ENCODE data around the gene GPD1L.
A peak's percentile ranks its signal among the peaks of the same experiment; 100 is the strongest.

GPD1L gene

DNA sequence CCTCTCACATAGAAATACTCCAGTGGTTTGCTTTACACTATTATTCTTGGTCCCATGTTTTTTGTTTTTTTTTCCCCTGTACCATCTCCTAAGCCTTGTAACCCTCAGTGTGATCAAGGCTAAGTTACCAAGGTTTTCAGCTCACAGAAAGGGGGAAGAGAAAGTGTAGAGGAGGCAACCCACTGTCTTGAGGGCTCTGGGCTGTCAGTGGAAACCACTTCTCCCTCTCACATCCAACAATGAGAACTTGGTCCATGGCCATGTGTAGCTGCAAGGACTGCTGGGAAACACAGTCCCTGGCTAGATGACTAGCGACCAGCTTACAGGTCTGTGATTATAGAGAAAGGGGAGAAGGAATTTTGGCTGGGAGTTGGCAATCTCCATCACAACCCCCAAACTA lies 30.3 kb downstream of the GPD1L start:
- no peak for DNase-seq (ENCODE audit: low spot score)

DNA sequence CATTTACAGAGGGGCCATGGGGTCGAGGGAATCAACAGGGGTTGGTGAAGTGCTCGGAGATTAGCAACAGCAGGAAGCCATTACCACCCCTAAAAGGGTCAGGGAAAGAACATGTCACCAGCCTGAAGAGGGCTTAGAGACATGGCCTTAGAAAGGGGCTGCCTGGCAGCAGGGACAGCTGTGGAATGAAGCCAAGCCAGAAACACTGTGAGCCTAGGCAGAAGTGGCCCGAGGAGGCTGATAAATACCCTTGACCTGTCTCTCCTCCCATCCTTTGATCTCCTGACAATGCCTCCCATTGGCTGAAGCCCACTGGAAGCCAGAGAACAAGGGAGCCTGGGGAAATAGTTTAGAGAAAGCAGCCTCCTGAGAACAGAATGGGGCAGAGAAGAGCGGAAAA lies 31.4 kb downstream of the GPD1L start:
- no peak for DNase-seq (ENCODE audit: low spot score)

DNA sequence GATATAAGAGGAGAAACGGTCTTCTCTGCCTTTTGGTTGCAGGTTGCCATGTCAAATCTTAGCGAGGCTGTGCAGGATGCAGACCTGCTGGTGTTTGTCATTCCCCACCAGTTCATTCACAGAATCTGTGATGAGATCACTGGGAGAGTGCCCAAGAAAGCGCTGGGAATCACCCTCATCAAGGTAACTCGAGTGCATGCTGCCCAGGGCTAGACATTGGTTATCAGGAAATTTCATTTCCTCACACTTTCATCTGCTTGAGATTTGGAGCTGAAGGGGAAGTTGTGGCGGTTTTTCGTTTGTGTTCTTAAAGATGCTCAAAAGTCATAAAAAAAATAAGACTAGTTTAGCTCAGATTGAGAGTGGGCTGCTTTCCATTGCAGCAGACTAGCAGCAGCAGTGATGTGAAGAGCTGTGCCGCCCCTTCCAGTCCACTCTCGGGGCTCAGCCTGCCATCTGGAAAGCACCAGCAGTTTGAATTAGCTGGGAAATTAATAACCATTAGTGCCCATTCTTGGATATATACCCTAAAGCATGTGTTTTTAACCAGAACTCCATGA lies 32.2 kb downstream of the GPD1L start:
- DNase-seq (ENCODE audit: low spot score) = no peak

DNA sequence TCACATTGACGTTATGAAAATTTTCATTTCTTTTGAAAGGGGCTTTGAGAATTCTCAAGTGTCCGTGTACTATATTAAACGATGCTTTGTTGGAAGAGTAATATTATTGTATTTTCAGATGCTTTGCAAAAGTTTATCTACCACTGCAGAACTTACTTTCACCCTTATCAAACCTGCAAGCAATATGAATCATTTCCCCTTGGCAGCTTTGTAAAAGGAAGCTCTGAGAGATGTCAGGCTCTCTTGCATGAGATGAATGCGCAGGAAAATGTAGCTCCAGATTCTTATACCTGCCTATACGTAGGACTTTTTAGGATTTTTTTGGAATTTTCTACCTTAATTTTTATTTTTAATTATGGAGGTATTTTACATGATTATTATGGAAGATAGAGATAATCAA lies 34.5 kb downstream of the GPD1L start:
- DNase-seq (ENCODE audit: low spot score) = no peak

DNA sequence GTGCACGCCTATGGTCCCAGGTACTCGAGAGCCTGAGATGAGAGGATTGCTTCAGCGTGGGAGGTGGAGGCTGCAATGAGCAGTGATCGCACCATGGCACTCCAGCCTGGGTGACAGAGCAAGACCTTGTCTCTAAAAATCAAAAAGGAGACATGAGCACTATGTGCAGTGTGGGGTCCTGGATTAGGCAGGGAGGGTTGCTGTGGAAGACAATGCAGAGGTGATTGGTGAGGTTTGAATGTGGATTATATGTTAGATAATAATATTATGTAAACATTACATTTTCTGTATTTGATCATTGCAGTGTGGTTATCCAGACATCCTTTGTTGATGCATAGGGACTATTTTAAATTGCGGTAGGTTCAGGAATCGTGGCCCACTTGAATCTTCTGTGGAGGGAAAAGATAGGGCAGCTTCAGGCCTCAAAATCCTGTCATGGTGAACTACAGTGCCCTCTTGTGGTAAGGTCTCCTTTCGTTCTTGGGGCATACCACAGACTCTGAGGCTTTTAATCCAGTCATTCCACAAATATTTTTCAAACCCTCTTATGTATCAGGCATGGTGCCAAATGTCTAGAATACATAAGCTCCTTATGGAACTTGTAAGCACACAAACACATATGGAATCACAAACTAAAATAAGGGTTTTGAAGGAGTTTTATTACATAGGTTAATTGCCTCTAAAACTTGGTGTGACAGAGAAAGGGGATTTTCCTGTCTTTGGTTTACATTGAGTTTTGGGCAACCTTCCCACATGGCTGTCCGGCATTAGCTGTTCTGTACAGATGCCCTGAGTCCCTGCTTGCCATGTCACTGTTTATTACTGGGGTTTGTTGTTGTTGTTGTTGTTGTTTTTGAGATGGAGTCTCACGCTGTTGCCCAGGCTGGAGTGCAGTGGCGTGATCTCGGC lies 37.7 kb downstream of the GPD1L start:
- DNase-seq (ENCODE audit: low spot score) = peak; percentile 94

DNA sequence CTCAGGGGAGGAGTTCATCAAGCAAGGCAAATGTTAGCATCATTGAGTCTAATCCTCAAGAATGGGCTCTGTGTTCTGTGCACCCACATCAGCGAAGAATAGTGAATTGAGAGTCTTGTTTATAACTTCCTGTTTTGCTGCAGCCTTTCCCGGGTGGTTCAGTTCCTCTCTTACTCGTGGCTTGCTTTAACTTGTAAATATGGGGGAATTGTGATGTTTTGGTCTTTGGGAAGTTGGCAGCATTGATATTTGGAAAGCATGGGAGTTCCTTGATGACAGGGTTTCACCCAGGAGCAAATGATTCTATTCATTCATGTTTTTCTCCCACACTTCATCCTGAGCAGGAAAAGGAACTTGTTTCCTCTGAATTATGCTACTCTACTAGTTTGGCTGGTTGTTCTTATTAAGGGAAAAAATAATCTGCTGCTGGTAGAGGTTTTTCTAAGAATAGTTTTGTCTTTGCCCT lies 40.4 kb downstream of the GPD1L start:
- no peak for DNase-seq (ENCODE audit: low spot score)

DNA sequence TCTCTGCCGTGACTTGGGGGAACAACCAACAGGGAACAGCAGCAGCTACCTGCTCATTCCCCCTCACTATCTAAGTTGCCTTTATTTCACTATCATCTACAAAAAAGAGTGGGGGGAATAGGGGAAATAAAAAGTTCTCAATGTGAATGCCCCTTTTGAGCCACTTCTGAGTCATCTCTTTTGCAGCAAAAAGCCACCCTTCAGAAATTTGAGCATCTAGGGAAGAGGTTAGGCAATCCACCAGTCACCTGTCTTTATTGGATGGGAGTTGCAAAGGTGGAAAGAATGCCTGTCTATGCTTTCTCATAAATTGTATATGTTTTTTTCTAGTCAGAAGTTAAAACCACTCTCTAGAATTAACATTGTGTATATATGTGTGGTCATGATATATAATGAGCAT lies 41.1 kb downstream of the GPD1L start:
- DNase-seq (ENCODE audit: low spot score) = no peak

DNA sequence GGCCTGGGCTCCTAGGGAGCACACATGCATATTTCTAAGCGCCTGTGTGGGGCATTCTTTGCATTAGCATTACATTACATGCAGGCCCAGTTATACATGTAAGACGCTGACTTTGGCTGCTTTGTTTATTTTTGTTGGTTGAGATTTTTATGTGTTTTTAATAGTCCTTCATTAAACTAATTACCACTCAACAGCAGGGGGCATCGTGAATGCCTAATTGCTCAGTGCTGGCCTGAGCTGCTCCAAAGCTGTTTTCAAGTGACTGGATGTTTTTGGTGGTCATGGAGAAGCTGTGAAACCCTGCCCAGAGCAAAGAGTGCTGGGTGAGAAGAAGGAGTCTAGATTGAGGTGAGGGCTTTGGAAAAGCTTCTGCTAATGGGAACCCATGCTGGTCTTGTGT lies 41.5 kb downstream of the GPD1L start:
- DNase-seq (ENCODE audit: low spot score) = no peak

DNA sequence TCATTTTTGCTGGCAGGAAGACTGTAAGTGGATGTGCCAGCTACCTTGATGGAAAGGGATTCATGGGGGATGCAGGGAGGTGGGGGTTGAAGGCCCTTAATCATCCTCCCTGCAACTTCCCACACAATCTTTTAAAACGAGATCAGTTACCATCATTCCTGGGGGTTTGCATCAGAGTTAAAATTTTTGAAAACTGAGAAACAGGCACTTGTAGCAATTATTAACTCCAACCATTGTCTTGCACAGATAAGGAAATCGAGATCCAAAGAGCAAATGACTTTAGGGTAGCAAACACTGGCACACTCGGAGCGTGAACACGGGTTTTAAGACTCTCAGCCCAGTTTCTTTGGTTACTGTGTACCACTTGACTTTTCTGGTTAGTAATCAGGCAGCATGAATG lies 41.9 kb downstream of the GPD1L start:
- DNase-seq (ENCODE audit: low spot score) = no peak

DNA sequence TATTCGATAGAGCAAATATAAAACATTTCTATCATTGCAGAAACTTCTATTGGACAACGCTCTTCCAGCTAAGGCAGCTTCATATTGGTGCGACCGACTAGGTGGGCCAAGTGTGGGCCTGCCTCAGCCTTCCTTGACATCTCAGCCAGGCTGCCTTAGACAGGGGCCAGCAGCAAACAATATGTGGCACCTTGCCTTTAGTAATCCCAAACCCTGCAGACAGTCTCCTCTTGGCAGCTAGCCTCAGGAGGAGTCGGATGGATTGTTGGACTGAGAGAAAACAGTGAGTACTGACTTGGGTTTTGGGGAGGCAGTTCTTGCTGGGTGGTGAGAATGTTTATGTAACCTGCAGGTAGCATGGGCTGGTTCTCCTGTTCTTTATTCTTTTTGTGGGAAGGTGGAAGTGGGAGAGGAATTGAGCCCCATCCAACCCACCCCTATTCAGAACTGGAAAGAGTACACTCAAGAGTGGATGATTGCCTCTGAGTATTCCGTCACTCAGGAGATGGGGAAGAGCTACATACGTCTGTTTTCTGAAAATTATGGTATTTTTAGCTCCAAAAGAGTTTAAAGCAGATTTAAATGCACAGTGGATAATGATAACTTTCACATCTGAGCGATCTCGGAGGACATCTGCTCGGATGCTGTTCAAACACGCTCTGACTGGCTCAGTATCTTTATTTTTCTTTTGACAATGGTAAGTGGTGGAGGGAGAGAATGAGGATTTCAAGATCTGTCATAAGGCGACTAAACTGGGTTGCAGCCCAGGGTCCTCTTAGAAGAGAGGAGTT lies 47.2 kb downstream of the GPD1L start:
- DNase-seq (ENCODE audit: low spot score) = no peak

DNA sequence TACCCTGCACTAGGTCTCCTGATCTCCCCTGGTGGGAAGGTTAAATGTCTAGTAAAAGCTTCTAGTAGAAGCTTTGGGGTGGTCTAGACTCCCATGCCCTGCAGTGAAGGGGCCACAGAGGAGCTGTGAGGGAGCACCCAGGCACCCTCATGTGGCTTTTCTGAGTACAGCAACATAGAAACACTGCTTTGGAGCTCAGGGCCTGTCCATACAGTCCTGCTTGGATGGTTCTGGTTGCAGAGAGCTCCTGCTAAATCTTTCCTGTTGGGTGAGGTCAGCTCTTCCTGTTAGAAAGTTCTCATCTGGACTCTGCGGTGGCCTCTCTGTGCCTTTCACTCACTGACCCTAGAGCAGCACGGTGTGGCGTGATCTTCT lies 47.8 kb downstream of the GPD1L start:
- DNase-seq (ENCODE audit: low spot score) = no peak

DNA sequence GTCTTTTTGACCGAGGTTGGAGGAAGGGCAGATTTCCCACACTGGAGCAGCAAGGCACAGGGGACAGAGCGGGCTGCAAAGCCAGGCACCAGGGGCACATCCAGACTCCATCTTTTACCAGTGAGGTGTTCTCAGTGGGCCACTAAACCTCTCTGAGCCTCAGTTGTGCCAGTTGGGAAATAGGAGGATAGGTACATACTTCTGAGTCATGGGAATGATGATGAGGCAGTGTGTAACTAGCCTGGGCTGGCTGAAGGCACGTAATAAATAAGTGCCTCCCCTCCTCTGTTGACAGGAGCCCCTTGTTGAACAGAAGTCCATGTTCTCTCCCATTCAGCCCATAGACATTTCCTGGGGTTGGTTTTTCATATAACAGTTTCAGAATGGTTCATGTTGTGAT lies 48.7 kb downstream of the GPD1L start:
- no peak for DNase-seq (ENCODE audit: low spot score)

DNA sequence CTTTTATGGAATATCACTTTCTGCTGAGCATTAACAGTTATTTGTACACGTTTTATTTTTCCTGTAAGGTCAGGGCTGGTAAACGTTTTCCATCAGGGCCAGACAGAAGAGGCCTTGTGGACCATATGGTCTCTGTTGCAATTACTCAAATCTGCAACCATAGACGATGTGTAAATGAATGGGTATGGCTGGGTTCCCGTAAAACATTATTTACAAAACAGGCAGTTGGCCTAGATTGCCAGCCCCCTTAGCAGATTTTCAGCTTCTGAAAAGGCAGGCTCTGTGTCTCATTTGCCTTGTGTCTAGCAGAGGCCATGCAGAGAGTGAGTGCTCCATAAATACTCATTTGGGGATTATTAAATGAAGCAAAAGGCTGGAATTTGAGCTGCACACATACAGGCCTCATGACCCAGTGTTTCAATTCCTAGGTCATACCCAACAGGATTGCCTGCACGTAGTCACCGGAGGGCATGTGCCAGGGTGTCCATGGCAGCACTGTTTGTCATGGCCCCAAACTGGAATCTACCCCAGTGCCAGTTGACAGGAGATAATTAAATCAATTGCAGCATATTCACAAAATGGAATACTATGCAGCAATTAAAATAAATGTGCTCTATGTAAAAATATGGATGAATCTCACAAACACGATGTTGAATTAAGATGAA lies 51.3 kb downstream of the GPD1L start:
- no peak for DNase-seq (ENCODE audit: low spot score)

DNA sequence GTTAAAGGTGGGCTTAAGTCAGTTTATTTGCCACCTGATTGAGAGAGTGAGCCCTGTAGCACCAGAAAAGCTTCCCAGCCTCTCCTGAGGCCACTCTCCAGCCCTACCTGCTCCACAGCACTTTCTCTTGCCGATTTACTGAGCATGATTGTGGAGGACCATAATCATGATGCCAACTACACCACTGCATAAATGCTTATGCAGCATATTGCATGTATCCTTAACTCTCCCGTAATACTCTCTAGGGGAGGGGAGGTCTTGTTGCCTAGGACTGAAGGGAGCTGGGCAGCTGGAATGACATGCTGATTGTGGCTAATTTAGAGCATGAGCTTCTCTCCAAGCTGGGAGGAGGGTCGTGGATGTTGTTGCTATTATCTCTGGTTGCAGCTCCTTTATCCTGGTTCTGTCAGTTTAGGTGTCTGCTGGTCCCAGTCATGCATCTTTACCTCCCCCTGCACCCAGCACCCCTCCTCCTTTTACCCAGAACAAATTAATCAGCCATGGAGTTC lies 54.3 kb downstream of the GPD1L start:
- DNase-seq (ENCODE audit: low spot score) = no peak

DNA sequence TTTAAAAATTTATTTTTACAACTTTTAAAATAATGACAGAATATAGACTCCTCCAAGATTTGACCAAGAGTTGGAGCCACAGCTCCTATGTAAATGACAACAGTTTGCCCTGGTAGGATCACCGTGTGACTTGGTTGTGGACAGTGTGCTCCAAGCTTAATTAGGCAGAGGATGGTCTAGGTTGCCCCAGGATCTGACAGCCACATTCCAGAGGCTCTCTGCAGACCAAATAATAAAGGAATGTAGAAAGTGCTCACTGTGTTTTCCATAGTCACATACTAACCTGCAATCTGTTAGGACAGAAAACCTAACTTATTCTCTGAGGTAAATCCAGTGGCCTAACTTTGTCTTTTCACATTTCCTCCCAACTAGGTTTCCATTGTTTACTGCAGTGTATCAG lies 59.0 kb downstream of the GPD1L start:
- DNase-seq (ENCODE audit: low spot score) = no peak

DNA sequence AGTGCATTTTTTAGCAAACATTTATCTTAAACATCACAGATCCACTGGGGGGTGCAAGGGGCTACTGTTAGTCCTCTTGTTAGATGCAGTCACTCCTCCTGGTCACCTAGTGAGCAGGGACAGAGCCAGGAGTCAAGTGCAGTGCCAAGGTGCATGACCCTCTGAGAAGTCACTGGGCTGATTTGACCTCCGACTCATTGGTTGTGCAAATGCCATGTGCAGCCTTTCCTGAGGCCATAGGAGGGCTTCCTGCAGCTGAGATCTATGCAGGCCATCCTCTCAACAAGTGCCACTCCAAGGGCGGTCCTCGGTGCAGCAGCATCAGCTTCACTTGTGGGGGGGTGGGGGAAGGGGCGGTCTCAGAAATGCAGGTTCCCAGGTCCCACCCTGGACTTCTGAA lies 60.2 kb downstream of the GPD1L start:
- no peak for DNase-seq (ENCODE audit: low spot score)

DNA sequence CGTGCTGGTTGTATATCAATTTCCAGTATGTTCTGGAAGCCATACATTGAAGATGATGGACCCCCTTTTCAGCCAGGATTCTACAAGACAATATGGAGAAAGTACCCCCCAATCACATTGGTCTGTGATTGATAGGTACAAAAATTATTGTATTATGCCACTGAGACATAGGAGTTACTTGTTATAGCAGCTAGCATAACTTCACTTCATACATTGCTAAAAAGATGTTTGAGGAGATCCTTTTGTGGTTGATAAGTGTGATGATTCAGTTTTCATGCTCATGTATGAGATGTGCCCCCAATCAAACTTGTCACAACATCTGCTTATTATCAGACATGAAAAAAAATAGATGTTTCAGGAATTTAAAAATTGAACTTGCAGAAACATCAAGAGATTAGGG lies 66.0 kb downstream of the GPD1L start:
- no peak for DNase-seq (ENCODE audit: low spot score)

DNA sequence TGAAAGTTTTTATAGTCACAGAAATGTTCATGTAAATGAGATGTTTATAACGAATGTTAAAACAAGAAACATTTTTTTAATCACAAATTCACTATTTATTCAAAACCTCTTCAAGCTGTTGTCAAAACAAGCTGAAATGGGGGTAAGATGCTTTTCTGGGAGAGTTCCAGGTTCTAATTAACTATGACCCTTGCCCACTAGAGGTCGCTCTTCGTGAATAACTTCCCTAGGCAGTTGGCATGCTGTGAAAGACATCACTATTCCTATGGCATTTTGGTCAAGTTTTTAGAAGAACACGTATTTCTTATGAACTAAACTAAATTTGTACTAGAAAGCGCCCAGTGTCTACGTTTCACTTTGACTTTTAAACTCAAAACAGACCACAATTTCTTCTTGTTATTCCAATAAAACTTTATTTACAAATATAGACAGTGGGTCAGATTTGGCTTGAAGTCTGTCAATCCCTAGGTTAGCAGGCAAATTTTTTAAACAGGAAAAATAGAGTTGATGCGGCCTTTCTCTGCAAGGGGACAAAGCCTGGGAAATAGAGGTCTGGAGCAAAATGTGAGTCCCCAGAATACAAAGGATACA lies 69.3 kb downstream of the GPD1L start:
- peak; percentile 79 for DNase-seq (ENCODE audit: low spot score)

DNA sequence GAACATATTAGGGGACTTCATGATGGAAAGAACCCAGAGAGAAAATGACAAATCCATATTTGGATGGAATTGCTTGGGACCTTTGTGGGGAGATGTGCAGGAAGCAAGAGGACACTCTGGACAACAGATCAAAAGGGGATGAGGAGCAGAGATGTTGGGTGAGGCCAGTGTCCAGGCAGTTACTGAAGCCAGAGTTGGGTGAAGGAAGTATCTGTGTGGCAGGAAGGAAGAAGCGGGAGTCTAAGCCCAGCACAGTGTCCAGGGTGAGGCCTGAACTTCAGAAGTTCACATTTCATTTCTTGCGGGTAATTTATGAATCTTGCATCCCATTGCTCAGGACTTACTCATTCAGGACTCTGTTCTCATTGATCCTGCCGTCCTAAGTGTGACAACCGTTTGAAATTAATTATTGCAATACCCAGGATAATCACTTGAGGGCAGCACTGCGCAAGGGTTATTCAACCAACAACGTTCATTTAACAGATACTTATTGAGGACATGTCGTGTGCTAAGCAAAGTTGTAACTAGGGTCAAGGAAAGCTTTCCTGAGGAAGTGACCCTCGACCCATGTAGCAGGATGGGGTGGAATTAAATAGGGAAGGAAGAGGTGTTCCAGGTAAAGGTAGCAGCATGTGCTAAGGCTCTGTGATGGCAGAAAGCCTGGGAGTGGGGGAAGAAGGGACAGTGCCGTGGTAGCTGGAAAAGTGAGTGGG lies 70.7 kb downstream of the GPD1L start:
- DNase-seq (ENCODE audit: low spot score) = peak; percentile 76

DNA sequence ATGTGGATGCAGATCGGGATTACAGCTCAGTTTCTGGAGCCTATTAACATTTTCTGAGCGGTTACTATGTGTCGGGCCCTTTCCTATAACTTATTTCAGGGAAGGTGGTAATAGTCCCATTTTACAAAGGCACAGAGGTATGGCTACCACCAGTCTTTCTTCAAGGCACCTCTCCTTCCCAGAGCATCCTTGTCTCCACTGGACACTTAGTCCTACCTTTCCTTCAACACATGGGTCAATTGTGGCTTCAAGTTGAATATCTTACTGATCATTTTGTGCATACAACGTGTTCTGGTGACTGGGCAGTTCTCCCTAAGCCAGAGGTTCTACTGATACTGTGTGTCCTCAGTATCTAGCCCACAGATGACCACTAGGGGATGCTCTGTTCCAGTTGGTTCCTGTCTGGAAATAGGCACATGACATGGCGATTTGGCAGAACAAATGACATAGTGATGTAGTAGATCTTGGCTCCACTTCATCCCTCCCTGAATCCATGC lies 71.3 kb downstream of the GPD1L start:
- DNase-seq (ENCODE audit: low spot score) = peak; percentile 75
